Measurements from ENCODE around the gene PHF12. TPM values are rescaled to one million over a fixed set of nuclear protein-coding genes. Genes with fewer than 3 reads are reported as not detected.

Gene PHF12
- total RNA-seq, 1 donor from 2014 or later, result 50.3 TPM

- no peak for TF ChIP-seq CTCF (IDR thresholded peaks at IDR 0.05)
- no peaks in the 10 kb centered on the region for H3K36me3 Mint-ChIP-seq (ENCODE audit: unreplicated experiment)
- H3K27me3 Mint-ChIP-seq (ENCODE audit: unreplicated experiment), result peaks cover 15% of the 10 kb centered on the region
- H3K9me3 Mint-ChIP-seq (ENCODE audit: unreplicated experiment), result no peaks in the 10 kb centered on the region
- DNase-seq (ENCODE audit: extremely low spot score, unreplicated experiment), result no peak
- H3K4me3 Mint-ChIP-seq (ENCODE audit: unreplicated experiment), result no peak overlapping the region
- peaks cover 2% of the 10 kb centered on the region for H3K4me1 Mint-ChIP-seq (ENCODE audit: unreplicated experiment)
- no peak overlapping the region for H3K27ac Mint-ChIP-seq (ENCODE audit: unreplicated experiment)
Observed at GRCh38 chr17:28961391-28961790, 10.1 kb upstream of the PHF12 start.

GRCh38 chr17:28960256-28961061 is 9.1 kb upstream of the PHF12 start:
- Mint-ChIP-seq H3K4me3 (ENCODE audit: unreplicated experiment) (no peak overlapping the region), H3K27ac (ENCODE audit: unreplicated experiment) (no peak overlapping the region), H3K4me1 (ENCODE audit: unreplicated experiment) (no peaks in the 10 kb centered on the region), H3K9me3 (ENCODE audit: unreplicated experiment) (no peaks in the 10 kb centered on the region), H3K36me3 (ENCODE audit: unreplicated experiment) (no peaks in the 10 kb centered on the region), H3K27me3 (ENCODE audit: unreplicated experiment) (peaks cover 15% of the 10 kb centered on the region)
- TF ChIP-seq CTCF (IDR thresholded peaks at IDR 0.05), result no peak
- DNase-seq (ENCODE audit: extremely low spot score, unreplicated experiment), result no peak

- Mint-ChIP-seq H3K4me1 (ENCODE audit: unreplicated experiment) (no peaks in the 10 kb centered on the region), H3K9me3 (ENCODE audit: unreplicated experiment) (no peaks in the 10 kb centered on the region), H3K27ac (ENCODE audit: unreplicated experiment) (no peak overlapping the region), H3K36me3 (ENCODE audit: unreplicated experiment) (no peaks in the 10 kb centered on the region), H3K4me3 (ENCODE audit: unreplicated experiment) (no peak overlapping the region), H3K27me3 (ENCODE audit: unreplicated experiment) (peaks cover 15% of the 10 kb centered on the region)
- no peak for DNase-seq (ENCODE audit: extremely low spot score, unreplicated experiment)
- TF ChIP-seq CTCF (IDR thresholded peaks at IDR 0.05), result no peak
Observed at GRCh38 chr17:28959471-28959871, 8.2 kb upstream of the PHF12 start.

GRCh38 chr17:28958820-28959455 is 7.6 kb upstream of the PHF12 start:
- Mint-ChIP-seq H3K36me3 (ENCODE audit: unreplicated experiment) (no peaks in the 10 kb centered on the region), H3K4me3 (ENCODE audit: unreplicated experiment) (no peak overlapping the region), H3K27ac (ENCODE audit: unreplicated experiment) (no peak overlapping the region), H3K4me1 (ENCODE audit: unreplicated experiment) (no peaks in the 10 kb centered on the region), H3K27me3 (ENCODE audit: unreplicated experiment) (peaks cover 15% of the 10 kb centered on the region), H3K9me3 (ENCODE audit: unreplicated experiment) (no peaks in the 10 kb centered on the region)
- DNase-seq (ENCODE audit: extremely low spot score, unreplicated experiment), result no peak
- TF ChIP-seq CTCF (IDR thresholded peaks at IDR 0.05), result no peak

GRCh38 chr17:28957992-28958355 is 6.7 kb upstream of the PHF12 start:
- Mint-ChIP-seq H3K27ac (ENCODE audit: unreplicated experiment) (no peak overlapping the region), H3K9me3 (ENCODE audit: unreplicated experiment) (no peaks in the 10 kb centered on the region), H3K27me3 (ENCODE audit: unreplicated experiment) (peaks cover 6% of the 10 kb centered on the region), H3K4me1 (ENCODE audit: unreplicated experiment) (no peaks in the 10 kb centered on the region), H3K36me3 (ENCODE audit: unreplicated experiment) (no peaks in the 10 kb centered on the region), H3K4me3 (ENCODE audit: unreplicated experiment) (no peak overlapping the region)
- no peak for DNase-seq (ENCODE audit: extremely low spot score, unreplicated experiment)
- no peak for TF ChIP-seq CTCF (IDR thresholded peaks at IDR 0.05)

Data from osteocyte (in vitro differentiated cells).